ENCODE measurements around the gene BET1L.

BET1L gene

GRCh38 chr11:212150-213100 lies 5.2 kb upstream of the BET1L start:
- DNase-seq (ENCODE audit: low read depth), result no peak
- H3K4me3 ChIP-seq (ENCODE audit: low read depth, low read length), result no peak overlapping the region

GRCh38 chr11:211741-212140 lies 4.5 kb upstream of the BET1L start:
- no peak overlapping the region for H3K4me3 ChIP-seq (ENCODE audit: low read depth, low read length)
- DNase-seq (ENCODE audit: low read depth), result no peak

- DNase-seq (ENCODE audit: low read depth), result no peak
- H3K4me3 ChIP-seq (ENCODE audit: low read depth, low read length), result no peak overlapping the region
These were observed 4.1 kb upstream of the BET1L start for GRCh38 chr11:211295-211694.

GRCh38 chr11:210803-211180 lies 3.6 kb upstream of the BET1L start:
- H3K4me3 ChIP-seq (ENCODE audit: low read depth, low read length), result no peak overlapping the region
- DNase-seq (ENCODE audit: low read depth), result no peak

- DNase-seq (ENCODE audit: low read depth), result peak; percentile 32
These were observed 3.1 kb upstream of the BET1L start for GRCh38 chr11:210122-210802.

GRCh38 chr11:209275-210121 lies 2.3 kb upstream of the BET1L start:
- H3K4me3 ChIP-seq (ENCODE audit: low read depth, low read length), result peak overlapping the region; percentile 99
- DNase-seq (ENCODE audit: low read depth), result no peak

More at GRCh38 chr11:210122-210802, 3.1 kb upstream of the BET1L start:
- H3K4me3 ChIP-seq (ENCODE audit: low read depth, low read length), result peak overlapping the region; percentile 99

GRCh38 chr11:208917-209260 lies 1.7 kb upstream of the BET1L start:
- no peak for DNase-seq (ENCODE audit: low read depth)

GRCh38 chr11:208181-208916 lies 1.1 kb upstream of the BET1L start:
- peak; percentile 30 for DNase-seq (ENCODE audit: low read depth)
- peak overlapping the region; percentile 99 for H3K4me3 ChIP-seq (ENCODE audit: low read depth, low read length)

More at GRCh38 chr11:208917-209260, 1.7 kb upstream of the BET1L start:
- H3K4me3 ChIP-seq (ENCODE audit: low read depth, low read length), result peak overlapping the region; percentile 99

GRCh38 chr11:207863-208180 lies 623 bp upstream of the BET1L start:
- DNase-seq (ENCODE audit: low read depth), result no peak
- peak overlapping the region; percentile 99 for H3K4me3 ChIP-seq (ENCODE audit: low read depth, low read length)

GRCh38 chr11:206526-207207 lies 532 bp downstream of the BET1L start:
- peak overlapping the region; percentile 99 for H3K4me3 ChIP-seq (ENCODE audit: low read depth, low read length)
- DNase-seq (ENCODE audit: low read depth), result no peak

GRCh38 chr11:206002-206384 lies 1.2 kb downstream of the BET1L start:
- H3K4me3 ChIP-seq (ENCODE audit: low read depth, low read length), result peak overlapping the region; percentile 99
- no peak for DNase-seq (ENCODE audit: low read depth)

GRCh38 chr11:205221-206001 lies 1.8 kb downstream of the BET1L start:
- H3K4me3 ChIP-seq (ENCODE audit: low read depth, low read length), result peak overlapping the region; percentile 99
- no peak for DNase-seq (ENCODE audit: low read depth)

GRCh38 chr11:204587-205109 lies 2.6 kb downstream of the BET1L start:
- H3K4me3 ChIP-seq (ENCODE audit: low read depth, low read length), result no peak overlapping the region
- no peak for DNase-seq (ENCODE audit: low read depth)

GRCh38 chr11:203945-204586 lies 3.1 kb downstream of the BET1L start:
- no peak overlapping the region for H3K4me3 ChIP-seq (ENCODE audit: low read depth, low read length)
- DNase-seq (ENCODE audit: low read depth), result no peak

GRCh38 chr11:203056-203944 lies 3.9 kb downstream of the BET1L start:
- H3K4me3 ChIP-seq (ENCODE audit: low read depth, low read length), result no peak overlapping the region
- DNase-seq (ENCODE audit: low read depth), result no peak

GRCh38 chr11:202490-202889 lies 4.7 kb downstream of the BET1L start:
- no peak for DNase-seq (ENCODE audit: low read depth)
- no peak overlapping the region for H3K4me3 ChIP-seq (ENCODE audit: low read depth, low read length)

All from skeletal muscle cell (primary cell).